ENCODE data around the gene CORO7. TPM values are rescaled to one million over a fixed set of nuclear protein-coding genes. Genes with fewer than 3 reads are reported as not detected.

CORO7 gene
- total RNA-seq, 2 experiments from 2014 or later: 142 to 246 TPM

GRCh38 chr16:4315186-4316107 lies 100.9 kb downstream of the CORO7 start, which contains the start of gene GLIS2:
TSS of gene GLIS2 (plus strand) at chr16:4316067. CDS start at chr16:4332281, 16,214 bp downstream.
- peaks cover 26% of the 10 kb centered on the region for H3K4me1 Mint-ChIP-seq
- DNase-seq: no peak

GRCh38 chr16:4314532-4315185 lies 101.7 kb downstream of the CORO7 start:
- Mint-ChIP-seq H3K9me3 (ENCODE audit: low read depth) (no peaks in the 10 kb centered on the region), H3K4me3 (peak overlapping the region; percentile 55), H3K27me3 (peaks cover 18% of the 10 kb centered on the region), H3K4me1 (peaks cover 23% of the 10 kb centered on the region), H3K36me3 (no peaks in the 10 kb centered on the region), H3K27ac (no peak overlapping the region)
- CTCF ChIA-PET: interaction anchor here (0.7 to 2.2 kb wide), 7 partner anchors 8 to 61 kb away, joined by 3 to 8 read pairs (median 4); no protein-coding TSS in a partner anchor
- DNase-seq: no peak
- ATAC-seq: no peak

More at GRCh38 chr16:4315186-4316107, 100.9 kb downstream of the CORO7 start, which contains the start of gene GLIS2:
- ATAC-seq: peak; percentile 28
- CTCF ChIA-PET: interaction anchor here (0.7 to 2.2 kb wide), 9 partner anchors 9 to 61 kb away, joined by 3 to 8 read pairs (median 4); no protein-coding TSS in a partner anchor
- H3K4me3 Mint-ChIP-seq: peak within 1 kb of the TSS; percentile 55
- no peaks in the 10 kb centered on the region for H3K9me3 Mint-ChIP-seq (ENCODE audit: low read depth)
- H3K36me3 Mint-ChIP-seq: no peaks in the 10 kb centered on the region
- H3K27ac Mint-ChIP-seq: no peak within 1 kb of the TSS
- peaks cover 18% of the 10 kb centered on the region for H3K27me3 Mint-ChIP-seq

GRCh38 chr16:4313563-4314531 lies 102.5 kb downstream of the CORO7 start:
- no peaks in the 10 kb centered on the region for H3K36me3 Mint-ChIP-seq
- H3K9me3 Mint-ChIP-seq (ENCODE audit: low read depth): no peaks in the 10 kb centered on the region
- CTCF ChIA-PET: interaction anchor here (1.2 to 3.3 kb wide), 2 partner anchors 9 to 13 kb away, joined by 3 to 16 read pairs; no protein-coding TSS in a partner anchor
- H3K4me1 Mint-ChIP-seq: peaks cover 20% of the 10 kb centered on the region
- DNase-seq: no peak
- peak overlapping the region; percentile 55 for H3K4me3 Mint-ChIP-seq
- no peak for ATAC-seq
- H3K27ac Mint-ChIP-seq: no peak overlapping the region
- peaks cover 18% of the 10 kb centered on the region for H3K27me3 Mint-ChIP-seq

GRCh38 chr16:4309833-4310266 lies 106.5 kb downstream of the CORO7 start:
- Mint-ChIP-seq H3K27ac (no peak overlapping the region), H3K9me3 (ENCODE audit: low read depth) (no peaks in the 10 kb centered on the region)

GRCh38 chr16:4309102-4309832 lies 107.1 kb downstream of the CORO7 start:
- H3K27me3 Mint-ChIP-seq: peaks cover 4% of the 10 kb centered on the region
- CTCF ChIA-PET: interaction anchor here (1.0 to 2.9 kb wide), 12 partner anchors 9 to 167 kb away, joined by 3 to 23 read pairs (median 4); partner anchors contain the start of genes HMOX2 and TFAP4
- no peaks in the 10 kb centered on the region for H3K9me3 Mint-ChIP-seq (ENCODE audit: low read depth)
- H3K4me3 Mint-ChIP-seq: no peak overlapping the region
- H3K36me3 Mint-ChIP-seq: peaks cover 10% of the 10 kb centered on the region
- no peak for DNase-seq
- ATAC-seq: no peak
- H3K27ac Mint-ChIP-seq: no peak overlapping the region
- H3K4me1 Mint-ChIP-seq: peaks cover 25% of the 10 kb centered on the region

More at GRCh38 chr16:4309833-4310266, 106.5 kb downstream of the CORO7 start:
- CTCF ChIA-PET: interaction anchor here (1.0 to 2.9 kb wide), 10 partner anchors 8 to 167 kb away, joined by 3 to 23 read pairs (median 4); partner anchors contain the start of genes HMOX2 and TFAP4
- Mint-ChIP-seq H3K27me3 (peaks cover 9% of the 10 kb centered on the region), H3K4me3 (no peak overlapping the region), H3K4me1 (peaks cover 31% of the 10 kb centered on the region), H3K36me3 (peaks cover 10% of the 10 kb centered on the region)
- ATAC-seq (no peak), DNase-seq (peak; percentile 72)

- DNase-seq: peak; percentile 98
These were observed 109.0 kb downstream of the CORO7 start for GRCh38 chr16:4307215-4308037.

GRCh38 chr16:4306470-4307214 lies 109.8 kb downstream of the CORO7 start:
- ATAC-seq (no peak), DNase-seq (peak; percentile 74)
- CTCF ChIA-PET: interaction anchor here (0.8 to 3.7 kb wide), 15 partner anchors 8 to 324 kb away, joined by 3 to 18 read pairs (median 5); partner anchors contain the start of gene TFAP4
- H3K4me3 Mint-ChIP-seq: peak overlapping the region; percentile 96
- H3K36me3 Mint-ChIP-seq: peaks cover 10% of the 10 kb centered on the region
- H3K9me3 Mint-ChIP-seq (ENCODE audit: low read depth): no peaks in the 10 kb centered on the region
- peak overlapping the region; percentile 97 for H3K27ac Mint-ChIP-seq
- no peaks in the 10 kb centered on the region for H3K27me3 Mint-ChIP-seq
- peaks cover 22% of the 10 kb centered on the region for H3K4me1 Mint-ChIP-seq

More at GRCh38 chr16:4307215-4308037, 109.0 kb downstream of the CORO7 start:
- ATAC-seq: peak; percentile 94
- Mint-ChIP-seq H3K27ac (peak overlapping the region; percentile 97), H3K4me1 (peaks cover 22% of the 10 kb centered on the region), H3K9me3 (ENCODE audit: low read depth) (no peaks in the 10 kb centered on the region), H3K27me3 (no peaks in the 10 kb centered on the region), H3K36me3 (peaks cover 10% of the 10 kb centered on the region), H3K4me3 (peak overlapping the region; percentile 96)
- CTCF ChIA-PET: interaction anchor here (1.1 to 3.7 kb wide), 16 partner anchors 8 to 241 kb away, joined by 3 to 23 read pairs (median 6); partner anchors contain the start of gene TFAP4

Other genes starting within 250 kb of the CORO7 start
- not detected for gene SRL, start 174.5 kb downstream of the CORO7 start, total RNA-seq
- 10 to 100 TPM; 18.0 to 27.2 TPM for gene TFAP4, start 143.6 kb downstream of the CORO7 start, total RNA-seq
- gene GLIS2, start 100.5 kb downstream of the CORO7 start, total RNA-seq: under 1 TPM; 0.55 to 0.63 TPM
- gene PAM16, start 65.3 kb downstream of the CORO7 start, total RNA-seq: 10 to 100 TPM; 47.5 to 49.4 TPM
- gene VASN, start 44.7 kb downstream of the CORO7 start, total RNA-seq: not detected
- 10 to 100 TPM; 64.0 to 68.7 TPM for gene DNAJA3, start 9.3 kb upstream of the CORO7 start, total RNA-seq
- 10 to 100 TPM; 52.5 to 72.5 TPM for gene NMRAL1, start 58.0 kb upstream of the CORO7 start, total RNA-seq
- gene HMOX2, start 59.8 kb upstream of the CORO7 start, total RNA-seq: 100 to 1,000 TPM in 1 of 2 experiments, 10 to 100 TPM in 1; 96.5 to 103 TPM
- gene CDIP1, start 122.2 kb upstream of the CORO7 start, total RNA-seq: 10 to 100 TPM; 45.2 to 57.3 TPM
- gene C16orf96, start 139.7 kb upstream of the CORO7 start, total RNA-seq: under 1 TPM in 1 of 2 experiments, not detected in 1; 0.14 TPM
- gene UBALD1, start 198.3 kb upstream of the CORO7 start, total RNA-seq: 10 to 100 TPM; 20.2 to 27.7 TPM
- 10 to 100 TPM; 76.9 to 92.1 TPM for gene MGRN1, start 208.2 kb upstream of the CORO7 start, total RNA-seq

Data from activated CD8-positive, alpha-beta memory T cell treated with anti-CD3 and anti-CD28 coated beads, Interleukin-2, amount 10 ng/mL, durations not matched to agents 7 days and 5 days (primary cell).